ENCODE results near the gene KRT27.

GRCh38 chr17:40775945-40776344 is 6.4 kb downstream of the KRT27 start:
- TF ChIP-seq CTCF (IDR thresholded peaks at IDR 0.05), result no peak
- no peak for TF ChIP-seq POLR2A (IDR thresholded peaks at IDR 0.05)
